ENCODE measurements around the gene PNKD.

PNKD gene, protein sequence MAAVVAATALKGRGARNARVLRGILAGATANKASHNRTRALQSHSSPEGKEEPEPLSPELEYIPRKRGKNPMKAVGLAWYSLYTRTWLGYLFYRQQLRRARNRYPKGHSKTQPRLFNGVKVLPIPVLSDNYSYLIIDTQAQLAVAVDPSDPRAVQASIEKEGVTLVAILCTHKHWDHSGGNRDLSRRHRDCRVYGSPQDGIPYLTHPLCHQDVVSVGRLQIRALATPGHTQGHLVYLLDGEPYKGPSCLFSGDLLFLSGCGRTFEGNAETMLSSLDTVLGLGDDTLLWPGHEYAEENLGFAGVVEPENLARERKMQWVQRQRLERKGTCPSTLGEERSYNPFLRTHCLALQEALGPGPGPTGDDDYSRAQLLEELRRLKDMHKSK

DNA sequence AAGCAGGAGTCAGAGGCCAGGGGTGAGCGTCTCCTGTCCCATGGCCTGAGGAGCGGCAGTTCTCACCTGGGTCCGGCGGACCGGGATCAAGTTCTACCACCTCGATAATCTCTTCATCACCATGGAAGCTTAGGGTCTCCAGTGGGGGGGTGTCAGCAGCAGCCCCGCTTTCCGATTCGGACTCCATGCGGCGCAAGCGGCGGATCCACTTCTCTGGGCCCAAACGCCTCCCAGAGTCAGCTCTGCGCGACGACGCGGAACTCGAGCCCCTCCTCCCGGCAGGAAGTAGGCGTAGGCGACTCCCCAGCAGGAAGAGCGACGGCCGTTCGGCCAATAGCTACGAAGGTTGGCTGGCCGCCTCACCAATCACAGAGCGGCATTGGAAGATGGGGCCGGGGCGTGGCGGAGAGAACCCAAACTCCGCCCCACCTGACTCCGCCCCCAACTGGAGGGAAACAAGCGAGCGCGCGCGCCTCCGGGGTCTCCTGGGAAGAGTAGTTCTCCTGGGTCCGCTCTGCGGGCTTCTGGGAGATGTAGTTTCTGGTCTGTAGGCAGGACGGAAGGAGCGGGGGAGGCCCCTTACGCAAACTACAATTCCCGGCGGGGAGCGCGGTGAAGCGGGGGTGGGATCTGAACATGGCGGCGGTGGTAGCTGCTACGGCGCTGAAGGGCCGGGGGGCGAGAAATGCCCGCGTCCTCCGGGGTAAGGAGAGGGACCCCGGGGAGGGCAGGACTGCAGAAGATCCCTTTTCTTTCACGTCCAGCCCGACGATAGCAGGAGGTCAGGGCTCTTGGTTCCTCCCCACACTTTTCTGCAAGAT, at the start of gene PNKD, which contains the start of gene AAMP:
Gene PNKD, plus strand, starts transcription at position 620 of the 821 bp plus-strand sequence. Its CDS starts 17 bp downstream, at position 637.
Gene AAMP, minus strand, starts transcription at position 238 of the 821 bp plus-strand sequence. Its CDS starts 51 bp downstream, at position 187.
- DNase-seq, result peak; percentile 100

DNA sequence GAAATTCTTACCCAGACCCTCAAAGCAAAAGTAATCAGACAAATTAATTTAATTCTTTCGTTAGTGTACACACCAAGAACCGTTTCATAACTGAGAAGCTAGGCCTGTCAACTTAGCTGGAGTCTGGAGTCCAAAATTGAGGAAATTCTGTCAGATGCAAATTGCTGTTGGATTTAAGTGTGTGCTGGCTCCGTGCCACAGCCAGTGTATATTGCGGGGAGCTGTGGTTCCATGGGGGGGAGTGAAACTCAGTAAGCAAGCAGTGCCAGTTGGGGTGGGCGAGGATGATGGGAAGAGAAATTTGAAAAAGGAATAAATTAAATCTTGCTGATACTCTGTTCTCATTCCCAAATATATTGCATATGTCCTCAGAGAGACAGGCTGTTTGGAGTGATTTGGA, 49.3 kb upstream of the PNKD start:
- DNase-seq, result no peak

DNA sequence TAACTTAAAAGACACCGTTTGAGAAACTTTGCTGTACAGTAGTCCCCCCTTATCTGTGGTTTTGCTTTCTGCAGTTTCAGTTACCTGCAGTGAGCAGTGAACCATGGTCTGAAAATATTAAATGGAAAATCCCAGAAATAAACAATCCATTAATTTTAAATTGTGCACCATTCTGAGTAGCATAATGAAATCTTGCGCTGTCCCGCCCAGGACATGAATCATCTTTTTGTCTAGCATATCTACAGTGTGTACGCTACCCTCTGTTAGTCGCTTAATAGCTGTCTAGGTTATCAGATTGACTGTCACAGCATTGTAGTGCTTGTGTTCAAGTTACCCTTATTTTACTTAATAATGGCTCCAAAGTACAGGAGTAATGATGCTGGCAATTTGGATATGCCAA, 47.3 kb upstream of the PNKD start:
- no peak for DNase-seq

DNA sequence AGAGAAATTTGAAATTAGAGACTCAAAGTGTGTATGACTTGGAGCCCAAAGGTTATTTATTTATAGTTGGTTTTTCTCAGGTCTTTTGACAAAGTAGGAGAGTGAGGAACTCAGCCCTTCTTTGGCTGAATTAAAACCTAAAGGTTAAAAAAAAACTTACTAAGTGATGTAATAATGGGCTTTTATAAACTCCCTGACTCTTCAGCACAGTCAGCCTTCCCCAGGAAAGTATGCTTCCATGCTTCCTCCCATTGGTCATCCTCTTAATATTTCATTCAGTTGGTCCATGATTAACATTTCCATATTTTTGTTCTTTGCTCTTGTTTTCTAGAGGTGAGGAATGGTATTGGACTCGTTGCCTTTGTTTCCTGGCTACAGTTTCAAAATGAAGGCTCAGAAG, 46.1 kb upstream of the PNKD start:
- DNase-seq, result no peak

DNA sequence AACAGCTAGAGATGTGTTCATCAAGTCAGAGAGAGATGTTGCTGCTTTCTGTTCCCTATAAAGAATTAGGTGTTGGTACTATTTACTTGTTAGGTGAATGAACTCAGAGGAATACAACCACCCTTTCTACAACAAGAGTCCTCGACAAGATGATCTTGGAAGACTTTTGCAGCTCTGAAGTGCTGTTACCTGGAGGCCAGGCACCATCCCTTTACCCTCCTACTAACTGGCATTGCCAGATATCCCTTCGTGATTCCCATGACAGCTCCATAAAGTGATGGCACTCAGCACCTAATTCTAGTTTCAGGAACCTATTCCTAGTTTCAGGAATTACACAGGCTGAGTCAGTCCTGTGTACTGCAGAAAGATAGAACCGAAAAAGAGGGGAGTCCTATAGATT, 43.4 kb upstream of the PNKD start:
- no peak for DNase-seq

DNA sequence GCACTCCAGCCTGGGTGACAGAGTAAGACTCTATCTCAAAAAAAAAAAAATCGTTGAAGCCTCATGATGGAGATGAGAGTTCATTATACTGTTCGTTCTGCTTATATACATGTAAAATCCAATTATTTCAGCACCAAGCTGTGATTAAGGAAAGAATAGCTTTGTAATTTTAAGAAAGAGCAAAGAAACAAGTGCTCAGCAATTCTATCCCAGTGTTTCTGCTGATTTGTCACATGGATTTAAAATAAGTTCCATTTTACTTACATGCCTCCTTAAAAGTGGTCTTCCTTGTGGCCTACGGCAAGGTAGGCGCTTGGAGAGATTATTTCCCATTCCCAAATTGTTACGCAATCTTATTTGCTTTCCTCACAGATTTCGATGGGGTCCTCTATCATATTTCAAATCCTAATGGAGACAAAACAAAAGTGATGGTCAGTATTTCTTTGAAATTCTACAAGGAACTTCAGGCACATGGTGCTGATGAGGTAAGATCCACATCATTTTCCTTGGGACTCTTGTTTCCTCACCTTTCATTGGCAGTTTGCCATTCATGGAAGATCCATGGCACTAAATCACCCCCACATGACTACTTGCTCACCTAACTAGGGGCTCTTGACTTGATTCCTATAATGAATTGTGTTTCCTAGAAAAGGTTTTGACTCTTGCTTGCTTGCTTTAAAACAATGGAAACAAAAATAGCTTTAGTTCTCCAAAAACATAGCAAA, 41.8 kb upstream of the PNKD start:
- DNase-seq, result no peak

DNA sequence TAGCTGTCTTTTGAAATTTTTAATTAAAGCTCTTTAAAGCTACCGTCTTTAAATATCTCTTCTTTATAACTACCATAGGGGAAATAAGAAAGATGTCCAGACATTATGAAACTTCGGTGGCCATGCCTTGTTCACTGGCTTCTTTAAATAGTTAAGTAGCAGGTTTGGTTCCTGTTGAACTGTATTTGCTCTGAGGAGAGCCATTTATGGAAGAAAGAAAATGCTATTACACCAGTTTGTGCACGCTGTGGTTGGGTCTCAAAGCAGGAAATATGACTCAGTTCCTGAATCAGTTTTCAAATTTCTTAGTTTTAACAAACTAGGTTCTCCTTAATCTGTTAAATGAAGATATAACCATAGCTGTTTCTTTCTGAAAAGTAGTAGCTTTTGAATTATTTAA, 41.1 kb upstream of the PNKD start:
- no peak for DNase-seq

DNA sequence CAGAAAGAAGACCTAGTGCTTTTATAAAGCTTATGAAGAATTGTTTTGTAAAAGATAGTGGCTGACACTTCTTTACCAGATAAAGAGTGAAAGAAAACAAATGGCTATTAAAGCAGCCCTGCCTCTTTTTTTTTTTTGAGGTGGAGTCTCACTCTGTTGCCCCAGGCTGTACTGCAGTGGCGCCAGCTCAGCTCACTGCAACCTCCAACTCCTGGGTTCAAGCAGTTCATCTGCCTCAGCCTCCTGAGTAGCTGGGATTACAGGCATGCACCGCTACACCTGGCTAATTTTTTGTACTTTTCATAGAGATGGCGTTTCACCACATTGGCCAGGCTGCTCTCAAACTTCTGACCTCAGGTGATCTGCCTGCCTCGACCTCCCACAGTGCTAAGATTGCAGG, 40.5 kb upstream of the PNKD start:
- DNase-seq, result no peak

DNA sequence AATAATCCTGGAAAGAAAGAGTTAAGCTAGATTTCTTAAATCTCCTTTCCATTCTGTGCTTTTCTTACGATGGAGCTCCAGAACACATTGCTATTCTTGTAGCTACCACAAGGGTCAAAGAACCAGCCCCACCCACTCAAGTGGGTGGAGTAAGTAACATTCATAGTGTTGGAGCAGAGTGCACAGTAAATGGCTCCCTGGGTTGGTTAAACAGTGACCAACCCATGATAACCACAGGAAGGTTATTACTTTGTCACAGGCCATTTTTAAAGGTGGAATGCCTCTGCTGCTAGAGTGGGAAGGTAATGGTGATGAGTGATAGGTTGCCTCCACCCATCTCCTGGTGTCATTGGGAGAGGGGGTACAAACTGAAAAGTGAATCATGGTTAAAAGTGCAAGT, 39.4 kb upstream of the PNKD start:
- DNase-seq, result no peak

DNA sequence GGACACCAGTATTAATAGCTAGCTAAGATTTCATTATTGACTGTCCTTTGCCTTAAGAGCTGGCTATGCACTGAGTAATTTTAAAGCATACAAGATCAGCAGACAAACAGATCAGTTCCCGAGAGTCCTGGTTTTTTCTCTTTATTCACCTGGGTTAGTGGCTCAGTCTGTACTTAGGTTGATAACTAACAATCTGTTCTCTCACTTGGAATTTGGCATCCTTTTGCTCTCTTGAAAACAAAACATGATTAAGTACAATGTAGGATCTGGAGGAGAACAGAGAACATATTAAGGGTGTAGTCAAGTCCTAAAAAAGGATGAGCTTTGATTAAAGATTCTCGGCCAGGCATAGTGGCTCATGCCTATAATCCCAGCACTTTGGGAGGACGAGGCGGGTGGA, 36.8 kb upstream of the PNKD start:
- no peak for DNase-seq

DNA sequence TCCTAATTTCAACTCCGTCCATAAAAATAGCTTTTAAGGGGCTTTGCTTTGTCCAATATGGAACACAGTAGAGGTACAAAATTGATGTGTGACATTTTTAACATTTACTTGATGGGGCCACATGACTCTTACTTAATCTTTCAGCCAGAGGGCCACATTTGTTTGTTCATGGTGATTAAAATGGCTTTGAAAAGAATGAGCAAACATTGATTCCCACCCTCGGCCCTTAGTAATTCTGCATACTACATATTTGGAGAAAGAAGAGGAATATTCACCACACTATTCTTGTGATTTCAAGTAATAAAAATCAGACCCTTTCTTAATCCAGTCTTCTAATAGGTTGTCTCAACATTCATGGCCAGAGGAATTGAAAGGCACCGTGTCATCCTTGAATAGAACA, 35.8 kb upstream of the PNKD start:
- no peak for DNase-seq

DNA sequence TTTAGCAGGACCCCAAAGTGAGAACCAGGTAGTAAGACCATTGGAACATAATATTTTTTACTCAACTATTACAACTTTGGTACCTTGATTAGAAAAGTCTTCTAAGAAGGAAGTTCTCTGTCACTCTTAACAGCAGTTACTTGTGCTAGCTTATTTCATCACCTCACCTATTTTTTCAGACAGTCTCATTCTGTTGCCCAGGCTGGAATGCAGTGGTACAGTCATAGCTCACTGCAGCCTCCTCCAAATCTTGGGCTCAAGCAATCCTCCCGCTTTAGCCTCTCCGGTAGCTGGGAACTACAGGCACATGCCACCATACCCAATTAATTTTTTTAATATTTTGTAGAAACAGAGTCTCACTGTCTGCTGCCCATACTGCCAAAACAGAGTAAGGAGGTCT, 35.3 kb upstream of the PNKD start:
- no peak for DNase-seq

DNA sequence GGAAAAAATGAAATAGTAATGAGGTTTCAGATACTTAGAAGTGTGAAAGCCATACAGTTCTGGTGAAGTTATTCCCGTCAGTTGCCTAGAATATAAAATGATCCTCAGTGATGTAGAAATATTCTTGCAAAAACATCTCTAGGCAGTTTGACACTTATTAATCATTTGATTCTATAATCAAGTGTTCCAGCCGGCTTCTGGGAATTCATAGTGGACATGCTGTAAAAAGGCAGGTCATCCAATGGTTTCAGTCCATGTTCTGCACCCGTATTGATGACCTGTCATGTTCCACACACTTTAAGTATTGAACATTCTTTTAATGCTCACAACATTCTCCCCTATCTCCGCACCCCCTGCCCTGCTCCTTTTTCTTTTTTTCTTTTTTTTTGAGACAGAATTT, 33.5 kb upstream of the PNKD start:
- DNase-seq, result no peak

DNA sequence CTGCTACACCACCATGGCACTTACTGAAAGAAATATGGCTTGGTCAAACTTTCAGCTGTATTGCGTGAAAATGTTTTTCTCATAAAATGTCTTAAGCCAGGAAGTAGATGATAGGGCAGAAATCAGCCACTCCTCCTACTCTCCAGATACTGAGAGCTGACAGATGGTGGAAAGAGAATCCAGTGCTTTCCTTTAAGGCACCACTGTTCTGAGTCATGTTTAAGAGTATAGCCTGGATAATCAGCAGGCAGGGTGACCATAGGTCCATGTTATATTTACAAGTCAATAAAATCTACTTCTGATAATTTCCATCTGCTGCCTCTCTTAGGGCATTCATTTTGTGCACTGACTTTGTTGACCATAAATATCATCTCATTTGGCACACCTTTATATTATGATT, 31.4 kb upstream of the PNKD start:
- DNase-seq, result no peak

DNA sequence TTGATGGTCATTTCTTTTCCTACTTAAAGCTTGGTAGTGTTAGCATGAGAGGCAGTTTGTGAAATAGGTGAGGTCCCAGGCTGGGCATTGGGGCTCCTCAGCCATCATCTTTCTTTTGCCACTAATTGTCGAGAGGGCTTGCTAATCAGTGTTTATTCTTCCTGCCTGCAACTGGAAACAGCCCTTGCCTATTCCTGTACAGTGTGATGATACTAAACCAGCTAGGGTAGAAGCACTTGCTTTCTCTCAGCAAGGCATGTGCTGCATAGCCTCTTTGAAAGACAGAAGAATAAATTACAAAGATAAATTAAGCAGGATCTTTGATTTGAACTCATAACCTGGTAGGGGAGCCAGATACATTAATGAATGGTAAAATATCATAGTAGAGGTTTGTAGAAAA, 26.1 kb upstream of the PNKD start:
- no peak for DNase-seq

DNA sequence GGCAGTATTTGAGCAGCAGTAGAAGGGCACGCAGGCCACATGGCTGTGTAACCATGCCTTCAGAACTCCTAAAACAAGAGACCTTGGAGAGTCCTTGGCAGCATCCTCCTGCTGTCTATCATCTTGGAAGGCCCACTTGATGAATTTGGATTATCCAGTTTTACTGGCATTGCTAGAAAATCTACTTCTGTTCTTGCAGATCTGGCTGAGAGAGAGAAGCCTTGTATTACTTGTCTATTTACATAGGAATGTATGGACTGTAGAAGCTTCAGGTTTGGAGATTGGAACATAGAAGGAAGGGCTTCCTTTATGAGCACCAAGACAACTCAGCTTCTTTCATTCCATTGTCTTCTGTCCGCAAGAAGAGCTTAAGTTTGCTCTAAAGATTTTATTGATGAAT, 25.7 kb upstream of the PNKD start:
- no peak for DNase-seq

DNA sequence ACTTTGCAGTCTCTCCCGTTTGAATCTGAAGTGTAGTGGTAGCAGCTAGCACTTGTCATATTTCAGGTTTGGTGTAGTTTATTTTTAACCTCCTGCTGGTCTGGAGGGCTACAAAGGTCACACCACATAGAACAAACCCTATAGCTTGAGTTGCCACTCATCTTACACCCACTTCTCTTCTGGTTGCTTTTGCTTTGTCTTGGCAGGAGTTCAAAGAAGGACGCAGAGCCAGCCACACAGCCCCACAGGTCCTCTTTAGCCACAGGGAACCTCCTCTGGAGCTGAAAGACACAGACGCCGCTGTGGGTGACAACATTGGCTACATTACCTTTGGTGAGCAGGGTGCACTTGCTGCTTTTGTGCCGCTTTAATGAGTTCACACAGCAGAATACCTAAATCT, 25.1 kb upstream of the PNKD start:
- DNase-seq, result no peak

DNA sequence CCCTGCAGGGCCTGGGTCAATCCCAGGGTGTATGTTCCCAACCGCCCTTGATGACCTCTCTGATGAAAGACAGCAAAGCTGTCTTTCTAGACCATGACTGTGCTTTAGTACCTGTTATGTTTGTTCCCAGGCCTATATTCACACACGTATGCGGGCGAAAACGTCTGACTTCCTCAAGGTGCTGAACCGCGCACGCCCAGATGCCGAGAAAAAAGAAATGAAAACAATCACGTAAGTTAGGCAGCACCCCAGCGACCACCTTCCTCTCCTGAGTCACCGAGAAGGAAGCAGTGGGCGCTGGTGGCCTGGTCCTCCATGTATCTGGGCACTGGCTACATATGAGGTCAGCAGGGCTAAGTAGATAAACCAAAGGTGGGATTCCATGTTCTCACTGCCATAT, 20.6 kb upstream of the PNKD start:
- no peak for DNase-seq

DNA sequence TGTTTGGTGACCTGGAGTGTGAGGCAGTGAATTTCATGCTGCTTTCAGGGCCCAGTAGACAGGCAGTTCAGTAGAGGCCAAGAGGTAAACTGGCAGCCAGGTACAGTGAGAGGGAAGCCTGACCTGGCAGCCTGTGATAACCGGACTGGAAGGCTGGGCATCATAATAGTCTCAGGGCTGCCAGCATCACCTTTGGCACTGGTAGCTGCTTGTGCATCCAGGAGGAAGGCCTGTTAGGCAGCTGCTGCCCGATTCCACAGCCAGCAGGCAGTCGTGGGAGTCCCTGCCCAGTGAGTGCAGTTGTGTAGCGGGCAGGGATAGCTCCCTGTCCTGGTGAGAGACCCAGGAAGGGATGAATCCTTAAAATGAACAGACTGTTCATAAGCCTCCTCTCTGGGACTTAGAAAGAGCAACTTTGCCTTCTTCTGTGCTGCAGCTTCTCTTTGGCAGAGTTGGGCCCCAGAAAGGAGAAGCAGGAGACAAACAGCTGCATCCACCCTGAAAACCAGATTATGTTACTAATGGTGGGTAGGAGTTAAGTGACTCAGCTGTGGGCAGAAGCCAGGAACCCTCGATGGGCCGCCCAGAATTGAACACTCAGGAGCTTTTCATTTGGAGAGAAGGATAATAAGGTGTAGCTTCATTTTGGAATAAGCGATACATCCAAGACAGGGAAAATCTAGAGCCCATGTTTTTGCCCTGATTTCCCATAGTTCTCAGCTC, 17.6 kb upstream of the PNKD start:
- no peak for DNase-seq

DNA sequence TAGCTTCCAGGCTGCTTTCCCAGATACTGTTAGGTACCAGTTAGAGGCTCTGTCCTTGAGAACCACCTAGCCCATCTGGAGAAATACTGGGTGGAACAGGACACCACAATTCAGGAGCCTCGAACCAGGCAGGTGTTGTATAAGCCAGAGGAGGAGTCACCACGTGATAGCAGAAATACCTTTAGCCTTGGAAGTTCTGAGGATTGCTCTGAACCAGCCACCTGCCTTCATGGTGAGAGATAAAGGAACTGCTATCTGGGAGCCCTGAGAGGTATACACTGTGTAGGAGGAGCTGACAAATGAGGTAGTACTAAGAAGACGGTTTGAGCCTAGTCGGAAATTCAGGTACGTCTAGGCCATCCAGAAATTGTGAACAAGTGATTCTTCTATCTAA, 17.1 kb upstream of the PNKD start:
- no peak for DNase-seq

DNA sequence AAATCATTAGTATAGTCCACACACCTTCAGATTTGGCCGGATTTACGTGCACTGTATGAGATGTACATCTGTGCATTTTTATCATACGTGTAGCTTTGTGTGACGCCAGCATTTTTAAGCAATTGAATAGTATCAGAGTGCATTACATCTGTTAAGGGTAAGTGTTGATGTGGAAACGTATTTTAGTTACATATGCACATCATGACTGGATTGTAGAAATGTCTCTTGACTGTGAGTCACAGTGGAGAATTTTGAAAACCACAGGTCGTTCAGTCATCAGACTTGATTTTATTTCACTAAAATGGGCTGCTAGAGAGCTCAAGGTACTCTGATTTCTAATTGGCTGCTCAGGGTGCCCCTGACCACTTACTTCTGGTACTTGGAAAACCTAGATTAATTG, 14.9 kb upstream of the PNKD start:
- no peak for DNase-seq

DNA sequence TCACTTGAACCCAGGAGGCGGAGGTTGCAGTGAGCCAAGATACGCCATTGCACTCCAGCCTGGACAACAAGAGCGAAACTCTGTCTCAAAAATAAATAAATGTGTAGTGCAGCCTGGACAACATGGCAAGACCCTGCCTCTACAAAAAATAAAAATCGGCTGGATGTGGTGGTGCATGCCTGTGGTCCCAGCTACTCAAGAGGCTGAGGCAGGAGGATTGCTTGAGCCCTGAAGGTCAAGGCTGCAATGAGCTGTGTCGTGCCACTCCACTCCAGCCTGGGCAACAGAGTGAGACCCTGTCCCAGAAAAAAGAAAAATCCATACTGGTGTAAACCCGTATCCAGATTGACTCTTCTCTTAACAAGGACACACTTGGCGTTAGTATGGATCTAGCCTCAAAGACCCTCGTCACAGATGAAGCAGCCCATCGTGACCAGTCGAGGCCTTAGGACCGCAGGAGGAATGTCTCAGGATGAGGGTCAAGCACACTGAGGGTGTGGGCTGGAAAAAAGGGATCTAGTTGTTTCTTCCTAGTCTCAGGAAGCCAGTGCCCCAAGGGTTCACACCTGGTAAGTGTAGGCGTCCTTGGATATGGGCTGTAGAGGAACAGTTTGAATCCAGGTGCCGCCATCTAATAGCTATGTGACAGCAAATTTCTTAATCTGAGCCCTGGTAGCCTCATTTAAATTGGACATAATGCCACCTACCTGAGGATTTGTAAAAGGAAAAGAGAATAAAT, 13.5 kb upstream of the PNKD start:
- peak; percentile 26 for DNase-seq

Measured in activated CD4-positive, CD25-positive, alpha-beta regulatory T cell treated with anti-CD3 and anti-CD28 coated beads, Interleukin-2, amount 50 U/mL, for 72 hours (primary cell).